HepG2 (cell line): ENCODE results near the gene VSIG2. TPM values are rescaled to one million over a fixed set of nuclear protein-coding genes. Genes with fewer than 3 reads are reported as not detected.

ENCODE experiments used
- ARNTL ChIP-seq: sonication (generic); formaldehyde crosslinking; IDR thresholded peaks from 2 replicates; pipeline ENCODE4 v1.4.0; 2020; ENCODE audit warnings: mild to moderate bottlenecking, missing genetic modification reagents
- ERF ChIP-seq: IDR thresholded peaks from 2 replicates; pipeline ENCODE4 v1.6.1; 2018; ENCODE audit warnings: missing biosample characterization, missing genetic modification reagents
- GATAD2A ChIP-seq: IDR thresholded peaks from 2 replicates; pipeline ENCODE4 v1.6.1; 2016
- HMG20B ChIP-seq: conservative IDR thresholded peaks from 2 replicates; pipeline ENCODE4 v1.6.1; 2016; ENCODE audit warnings: missing genetic modification reagents, missing compliant biosample characterization
- LBX2 ChIP-seq: sonication (generic); formaldehyde crosslinking; IDR thresholded peaks from 2 replicates; pipeline ENCODE4 v1.5.0; 2020; ENCODE audit warnings: missing genetic modification reagents, mild to moderate bottlenecking, borderline replicate concordance
- NCOA5 ChIP-seq: sonication (generic); formaldehyde crosslinking; IDR thresholded peaks from 2 replicates; pipeline ENCODE4 v1.4.0; 2020; ENCODE audit warnings: missing genetic modification reagents
- NR1H2 ChIP-seq: sonication (generic); formaldehyde crosslinking; IDR thresholded peaks from 2 replicates; pipeline ENCODE4 v1.8.1; 2022; ENCODE audit warnings: low read depth, missing genetic modification reagents, borderline replicate concordance
- RARA ChIP-seq: IDR thresholded peaks from 2 replicates; pipeline ENCODE4 v1.6.1; 2016; ENCODE audit warnings: missing genetic modification reagents, missing compliant biosample characterization
- SIN3A ChIP-seq: IDR thresholded peaks from 2 replicates; pipeline ENCODE4 v1.6.1; 2011; ENCODE audit warnings: low read depth, mild to moderate bottlenecking, control low read depth, low read length, borderline replicate concordance
- SOX6 ChIP-seq, 2 experiments: fragments of 450-650 bp in 1 of 2; sonication (generic) in 1 of 2; formaldehyde crosslinking in 1 of 2; IDR thresholded peaks; 2 replicates each; pipeline versions ENCODE4 v1.4.0 to v1.6.1; 2017 to 2020; ENCODE audit warnings: antibody characterized with exemption in 1 of 2, mild to moderate bottlenecking in 1 of 2, missing genetic modification reagents in 1 of 2
- SP4 ChIP-seq: sonication (generic); formaldehyde crosslinking; IDR thresholded peaks from 2 replicates; pipeline ENCODE4 v1.8.1; 2023; ENCODE audit warnings: mild to moderate bottlenecking, missing genetic modification reagents
- TFDP1 ChIP-seq: IDR thresholded peaks from 2 replicates; pipeline ENCODE4 v1.6.1; 2016; ENCODE audit warnings: missing compliant biosample characterization, missing genetic modification reagents, borderline replicate concordance
- THAP11 ChIP-seq: IDR thresholded peaks from 2 replicates; pipeline ENCODE4 v1.6.1; 2016; ENCODE audit warnings: missing biosample characterization, missing genetic modification reagents
- ZBTB20 ChIP-seq: sonication (generic); formaldehyde crosslinking; IDR thresholded peaks from 2 replicates; pipeline ENCODE4 v1.8.1; 2023; ENCODE audit warnings: missing genetic modification reagents, low read depth, mild to moderate bottlenecking, borderline replicate concordance
- ZFY ChIP-seq: sonication (generic); formaldehyde crosslinking; IDR thresholded peaks from 2 replicates; pipeline ENCODE4 v1.4.0; 2020; ENCODE audit warnings: missing genetic modification reagents
- ZMYM4 ChIP-seq: sonication (generic); formaldehyde crosslinking; IDR thresholded peaks from 2 replicates; pipeline ENCODE4 v1.8.1; 2023; ENCODE audit warnings: mild to moderate bottlenecking, missing genetic modification reagents
- ZNF101 ChIP-seq: sonication (generic); formaldehyde crosslinking; IDR thresholded peaks from 2 replicates; pipeline ENCODE4 v1.4.0; 2020; ENCODE audit warnings: mild to moderate bottlenecking, low read depth, missing genetic modification reagents, borderline replicate concordance
- ZNF543 ChIP-seq: sonication (generic); formaldehyde crosslinking; IDR thresholded peaks from 2 replicates; pipeline ENCODE4 v1.4.0; 2020; ENCODE audit warnings: mild to moderate bottlenecking, missing genetic modification reagents
- ZNF563 ChIP-seq: sonication (generic); formaldehyde crosslinking; IDR thresholded peaks from 2 replicates; pipeline ENCODE4 v1.8.0; 2022; ENCODE audit warnings: mild to moderate bottlenecking, moderate library complexity, missing genetic modification reagents
- ZNF639 ChIP-seq: conservative IDR thresholded peaks from 2 replicates; pipeline ENCODE4 v1.6.1; 2018; ENCODE audit warnings: missing genetic modification reagents
- ZNF746 ChIP-seq: sonication (generic); formaldehyde crosslinking; IDR thresholded peaks from 2 replicates; pipeline ENCODE4 v1.8.0; 2022; ENCODE audit warnings: mild to moderate bottlenecking, missing genetic modification reagents
- ZNF75D ChIP-seq: sonication (generic); formaldehyde crosslinking; IDR thresholded peaks from 2 replicates; pipeline ENCODE4 v1.8.1; 2023; ENCODE audit warnings: missing genetic modification reagents, mild to moderate bottlenecking, borderline replicate concordance
- ZNF879 ChIP-seq: sonication (generic); formaldehyde crosslinking; IDR thresholded peaks from 2 replicates; pipeline ENCODE4 v1.8.1; 2023; ENCODE audit warnings: missing genetic modification reagents
- polyA plus RNA-seq, 8 experiments: library from polyadenylated mRNA; depleted of rRNA in 3 of 8; stranded (reverse) in 7 of 8; unstranded in 1 of 8; fragments of >200 nt; fragmentation: Illumina TruSeq in 4 of 8; extraction: Trizol in 4 of 8; gene quantifications; 2 replicates each; pipeline versions ENCODE4 v1.2.1 to v1.2.3, GENCODE V29; 2011 to 2016; ENCODE audit warnings: low read depth in 4 of 8, missing spikeins in 1 of 8, mixed read lengths in 1 of 8; ENCODE audit not compliant: insufficient read depth in 1 of 8
- total RNA-seq, 5 experiments: library from RNA; depleted of rRNA; stranded (reverse); fragments of >200 nt; fragmentation: Illumina TruSeq; extraction: Trizol; gene quantifications; 2 replicates each; pipeline ENCODE4 v1.2.3, GENCODE V29; 2016; ENCODE audit warnings: low read depth in 1 of 5
- TF ChIP-seq, protein P1 (sequence below): sonication (generic); formaldehyde crosslinking; IDR thresholded peaks from 2 replicates; pipeline ENCODE4 v1.8.0; 2022; ENCODE audit warnings: mild to moderate bottlenecking, missing genetic modification reagents
- TF ChIP-seq, protein P2 (sequence below): sonication (generic); formaldehyde crosslinking; IDR thresholded peaks from 2 replicates; pipeline ENCODE4 v1.9.0; 2021; ENCODE audit warnings: missing genetic modification reagents, mild to moderate bottlenecking, borderline replicate concordance

VSIG2 gene
- total and polyA plus RNA-seq, 2 of the 13 experiments (the other 11 are each of a cell fraction or from before 2014, with no cell fraction given) = 0.80 to 2.7 TPM

DNA sequence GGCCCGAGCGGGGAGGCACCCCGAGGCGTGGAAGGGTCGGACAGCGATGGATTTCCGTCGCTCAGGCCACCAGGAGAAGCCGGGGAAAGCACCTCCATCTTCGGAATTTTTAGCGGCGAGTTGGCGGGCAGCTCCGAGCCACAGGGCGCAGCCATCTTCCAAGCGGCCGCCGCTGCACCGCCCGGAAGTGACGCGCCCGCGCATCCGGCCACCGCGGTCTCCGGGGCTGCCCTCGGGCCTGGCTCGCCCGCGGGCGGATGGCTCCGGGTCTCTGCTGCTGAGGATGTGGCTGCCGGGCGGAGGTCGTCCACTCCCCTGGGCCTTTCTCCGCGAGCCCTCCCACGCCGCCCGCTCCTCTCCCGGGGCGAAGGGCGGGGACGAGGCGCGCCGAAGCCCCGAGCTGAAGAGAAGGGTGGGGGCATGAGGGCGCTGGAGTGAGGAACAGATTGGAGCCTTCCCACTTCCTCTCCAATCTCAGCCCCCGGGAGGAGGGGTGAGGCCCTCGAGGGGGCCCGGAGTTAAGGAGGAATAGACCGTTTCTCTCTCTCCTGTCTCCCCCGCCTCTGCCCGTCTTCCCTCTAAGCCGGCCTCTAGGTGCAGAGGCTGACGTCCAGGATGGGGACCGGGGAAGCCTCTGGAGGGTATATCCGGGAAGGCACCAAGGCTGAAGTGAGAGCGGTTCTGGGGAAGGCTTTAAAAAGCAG, 48.3 kb upstream of the VSIG2 start, which contains the start of gene MSANTD2 (continued):
- TF ChIP-seq HMG20B (CRISPR knock-in tag) (no peak), SOX6 (IDR thresholded peaks at IDR 0.05) (no peak), SOX6 (CRISPR knock-in tag; IDR thresholded peaks at IDR 0.05) (peak; percentile 68), ZNF543 (CRISPR knock-in tag) (peak; percentile 70; the same call in 1 of the 2 replicates), NR1H2 (CRISPR knock-in tag) (no peak), LBX2 (CRISPR knock-in tag) (no peak; the same call in 1 of the 2 replicates), ZNF563 (CRISPR knock-in tag) (peak; percentile 88), ZNF101 (CRISPR knock-in tag) (peak; percentile 17; the same call in 1 of the 2 replicates), NCOA5 (CRISPR knock-in tag) (no peak), SIN3A (no peak), ZNF639 (CRISPR knock-in tag) (peak; percentile 66; the same call in 1 of the 2 replicates), ZNF879 (CRISPR knock-in tag) (0 out of 2 replicates have a peak, but pooled peaks have one; percentile 22), ZBTB20 (CRISPR knock-in tag) (no peak), RARA (peak; percentile 52; the same call in 1 of the 2 replicates), ZMYM4 (CRISPR knock-in tag) (peak; percentile 84), ARNTL (CRISPR knock-in tag) (no peak), THAP11 (peak; percentile 78), ERF (0 out of 2 replicates have a peak, but pooled peaks have one; percentile 50), TFDP1 (CRISPR knock-in tag) (0 out of 2 replicates have a peak, but pooled peaks have one; percentile 43), SP4 (CRISPR knock-in tag) (peak; percentile 47; the same call in 1 of the 2 replicates), ZNF746 (no peak), ZNF75D (CRISPR knock-in tag) (no peak), ZFY (peak; percentile 99), GATAD2A (CRISPR knock-in tag) (peak; percentile 52; the same call in 1 of the 2 replicates)
- TF ChIP-seq, protein P1, sequence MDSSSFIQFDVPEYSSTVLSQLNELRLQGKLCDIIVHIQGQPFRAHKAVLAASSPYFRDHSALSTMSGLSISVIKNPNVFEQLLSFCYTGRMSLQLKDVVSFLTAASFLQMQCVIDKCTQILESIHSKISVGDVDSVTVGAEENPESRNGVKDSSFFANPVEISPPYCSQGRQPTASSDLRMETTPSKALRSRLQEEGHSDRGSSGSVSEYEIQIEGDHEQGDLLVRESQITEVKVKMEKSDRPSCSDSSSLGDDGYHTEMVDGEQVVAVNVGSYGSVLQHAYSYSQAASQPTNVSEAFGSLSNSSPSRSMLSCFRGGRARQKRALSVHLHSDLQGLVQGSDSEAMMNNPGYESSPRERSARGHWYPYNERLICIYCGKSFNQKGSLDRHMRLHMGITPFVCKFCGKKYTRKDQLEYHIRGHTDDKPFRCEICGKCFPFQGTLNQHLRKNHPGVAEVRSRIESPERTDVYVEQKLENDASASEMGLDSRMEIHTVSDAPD (CRISPR knock-in tag) = no peak
- TF ChIP-seq, protein P2, sequence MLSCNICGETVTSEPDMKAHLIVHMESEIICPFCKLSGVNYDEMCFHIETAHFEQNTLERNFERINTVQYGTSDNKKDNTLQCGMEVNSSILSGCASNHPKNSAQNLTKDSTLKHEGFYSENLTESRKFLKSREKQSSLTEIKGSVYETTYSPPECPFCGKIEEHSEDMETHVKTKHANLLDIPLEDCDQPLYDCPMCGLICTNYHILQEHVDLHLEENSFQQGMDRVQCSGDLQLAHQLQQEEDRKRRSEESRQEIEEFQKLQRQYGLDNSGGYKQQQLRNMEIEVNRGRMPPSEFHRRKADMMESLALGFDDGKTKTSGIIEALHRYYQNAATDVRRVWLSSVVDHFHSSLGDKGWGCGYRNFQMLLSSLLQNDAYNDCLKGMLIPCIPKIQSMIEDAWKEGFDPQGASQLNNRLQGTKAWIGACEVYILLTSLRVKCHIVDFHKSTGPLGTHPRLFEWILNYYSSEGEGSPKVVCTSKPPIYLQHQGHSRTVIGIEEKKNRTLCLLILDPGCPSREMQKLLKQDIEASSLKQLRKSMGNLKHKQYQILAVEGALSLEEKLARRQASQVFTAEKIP (CRISPR knock-in tag) = no peak
